HTR-8/SVneo (cell line): Measurements from ENCODE around the gene PSME1.

ENCODE experiments used
- DNase-seq: peaks from one replicate; pipeline ENCODE4 v3.0.0; 2011; ENCODE audit warnings: low spot score, mixed read lengths; ENCODE audit not compliant: insufficient read length
- FAIRE-seq: peaks from 2 replicates; lab custom pipeline; 2011; peaks lifted over from hg19 to GRCh38; lab: Jason Lieb, UNC

Gene PSME1

DNA sequence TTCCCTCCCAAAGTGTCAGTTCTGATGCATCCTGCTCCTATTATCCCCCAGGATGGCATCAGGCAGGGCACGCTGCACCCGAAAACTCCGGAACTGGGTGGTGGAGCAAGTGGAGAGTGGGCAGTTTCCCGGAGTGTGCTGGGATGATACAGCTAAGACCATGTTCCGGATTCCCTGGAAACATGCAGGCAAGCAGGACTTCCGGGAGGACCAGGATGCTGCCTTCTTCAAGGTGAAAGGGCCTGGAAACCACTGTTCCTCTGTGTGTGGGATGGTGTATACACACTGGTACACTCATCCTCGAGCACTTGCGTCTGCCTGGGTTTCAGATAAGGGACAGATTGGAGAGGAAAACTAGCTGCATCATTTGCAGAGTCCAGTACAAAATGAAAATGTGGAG, 26.1 kb downstream of the PSME1 start:
- FAIRE-seq, result no peak
- no peak for DNase-seq

DNA sequence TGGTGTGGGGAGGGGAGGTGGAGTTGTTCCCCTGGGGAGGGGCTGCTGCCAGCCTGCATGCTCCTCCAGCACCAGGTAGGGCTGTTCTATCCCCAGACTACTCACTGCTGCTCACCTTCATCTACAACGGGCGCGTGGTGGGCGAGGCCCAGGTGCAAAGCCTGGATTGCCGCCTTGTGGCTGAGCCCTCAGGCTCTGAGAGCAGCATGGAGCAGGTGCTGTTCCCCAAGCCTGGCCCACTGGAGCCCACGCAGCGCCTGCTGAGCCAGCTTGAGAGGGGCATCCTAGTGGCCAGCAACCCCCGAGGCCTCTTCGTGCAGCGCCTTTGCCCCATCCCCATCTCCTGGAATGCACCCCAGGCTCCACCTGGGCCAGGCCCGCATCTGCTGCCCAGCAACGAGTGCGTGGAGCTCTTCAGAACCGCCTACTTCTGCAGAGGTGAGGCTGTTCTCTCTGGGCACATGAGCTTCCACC, 28.6 kb downstream of the PSME1 start:
- FAIRE-seq (no peak), DNase-seq (no peak)

DNA sequence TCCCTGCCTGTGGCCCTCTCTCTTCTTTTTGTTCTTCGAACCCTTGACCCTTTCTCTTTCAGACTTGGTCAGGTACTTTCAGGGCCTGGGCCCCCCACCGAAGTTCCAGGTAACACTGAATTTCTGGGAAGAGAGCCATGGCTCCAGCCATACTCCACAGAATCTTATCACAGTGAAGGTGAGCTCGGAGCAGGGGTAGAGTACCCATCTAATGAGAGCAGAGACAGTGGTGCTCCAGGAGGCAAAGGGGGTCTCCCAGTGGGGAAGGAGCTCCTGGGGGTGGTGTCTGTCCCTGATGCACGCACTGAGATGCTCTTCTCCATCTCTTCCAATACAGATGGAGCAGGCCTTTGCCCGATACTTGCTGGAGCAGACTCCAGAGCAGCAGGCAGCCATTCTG, 29.8 kb downstream of the PSME1 start:
- DNase-seq, result no peak
- no peak for FAIRE-seq

- DNase-seq (no peak), FAIRE-seq (no peak)
These were observed 31.6 kb downstream of the PSME1 start for GRCh38 chr14:24167469-24168114.

- FAIRE-seq, result no peak
- DNase-seq, result no peak
These were observed 35.6 kb downstream of the PSME1 start, which contains the start of gene REC8 for GRCh38 chr14:24171422-24172260. Gene REC8, plus strand, starts transcription at chr14:24172080. Its CDS starts 473 bp downstream, at chr14:24172553.

DNA sequence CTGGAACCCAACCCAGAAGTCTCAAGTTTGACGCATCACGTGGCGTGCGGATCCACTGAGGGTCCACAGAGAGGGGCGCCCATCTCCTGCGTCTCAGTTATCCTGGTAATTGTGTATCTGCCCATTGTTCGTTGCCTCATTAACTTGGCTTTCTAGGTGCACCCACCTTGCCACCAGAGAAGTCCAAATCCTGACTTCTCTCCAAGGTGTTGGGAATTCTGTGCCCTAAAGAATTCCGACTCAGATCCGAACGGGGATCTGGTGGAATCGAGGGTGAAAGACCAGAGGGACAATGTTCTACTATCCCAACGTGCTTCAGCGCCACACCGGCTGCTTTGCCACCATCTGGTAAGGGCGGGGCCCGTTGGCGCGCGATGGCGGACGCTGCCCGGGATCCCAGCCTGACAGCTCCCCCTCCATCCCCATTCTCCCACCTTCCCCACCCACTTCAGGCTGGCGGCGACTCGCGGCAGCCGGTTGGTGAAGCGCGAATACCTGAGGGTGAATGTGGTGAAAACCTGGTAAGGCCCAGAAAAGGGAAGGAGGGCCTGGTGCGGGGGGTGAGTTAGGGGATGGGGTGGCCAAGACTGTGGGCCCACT, 36.4 kb downstream of the PSME1 start:
- no peak for DNase-seq

DNA sequence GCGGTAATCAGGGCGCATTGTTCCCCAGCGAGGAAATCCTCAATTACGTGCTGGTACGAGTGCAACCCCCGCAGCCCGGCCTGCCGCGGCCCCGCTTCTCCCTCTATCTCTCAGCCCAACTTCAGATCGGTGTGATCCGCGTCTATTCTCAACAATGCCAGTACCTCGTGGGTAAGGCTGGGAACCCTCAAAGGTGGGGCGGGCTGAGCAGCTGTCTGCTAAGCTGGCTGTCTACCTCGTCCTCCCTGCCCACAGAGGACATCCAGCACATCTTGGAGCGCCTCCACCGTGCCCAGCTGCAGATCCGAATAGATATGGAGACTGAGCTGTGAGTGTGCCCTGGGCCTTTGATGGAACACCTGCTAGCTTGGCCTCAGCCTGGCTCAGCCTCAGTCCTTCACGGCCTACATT, 36.9 kb downstream of the PSME1 start:
- FAIRE-seq (no peak), DNase-seq (no peak)

More for the DNA sequence above, 36.4 kb downstream of the PSME1 start:
- no peak for FAIRE-seq

- no peak for DNase-seq
- FAIRE-seq, result no peak
These were observed 40.6 kb downstream of the PSME1 start for GRCh38 chr14:24176599-24176998.

- no peak for DNase-seq
- no peak for FAIRE-seq
These were observed 41.2 kb downstream of the PSME1 start for GRCh38 chr14:24177041-24177825.

DNA sequence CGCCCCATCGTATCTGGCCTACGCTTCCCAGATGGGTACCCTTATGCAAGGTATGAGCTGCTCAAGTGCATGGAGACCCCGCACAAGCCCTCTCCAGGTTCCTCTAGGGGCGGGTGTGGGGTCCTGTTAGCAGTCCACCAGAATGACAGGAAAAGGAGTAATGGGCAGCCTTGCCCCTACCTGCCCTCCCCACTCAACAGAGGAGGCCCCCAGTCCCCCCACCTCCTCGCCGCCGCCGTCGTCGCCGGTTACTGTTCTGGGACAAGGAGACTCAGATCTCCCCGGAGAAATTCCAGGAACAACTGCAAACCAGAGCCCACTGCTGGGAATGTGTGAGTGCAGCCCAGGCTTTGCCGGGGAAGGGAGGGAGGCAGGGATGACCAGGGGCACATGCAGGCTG, 41.9 kb downstream of the PSME1 start:
- no peak for FAIRE-seq
- DNase-seq, result no peak

DNA sequence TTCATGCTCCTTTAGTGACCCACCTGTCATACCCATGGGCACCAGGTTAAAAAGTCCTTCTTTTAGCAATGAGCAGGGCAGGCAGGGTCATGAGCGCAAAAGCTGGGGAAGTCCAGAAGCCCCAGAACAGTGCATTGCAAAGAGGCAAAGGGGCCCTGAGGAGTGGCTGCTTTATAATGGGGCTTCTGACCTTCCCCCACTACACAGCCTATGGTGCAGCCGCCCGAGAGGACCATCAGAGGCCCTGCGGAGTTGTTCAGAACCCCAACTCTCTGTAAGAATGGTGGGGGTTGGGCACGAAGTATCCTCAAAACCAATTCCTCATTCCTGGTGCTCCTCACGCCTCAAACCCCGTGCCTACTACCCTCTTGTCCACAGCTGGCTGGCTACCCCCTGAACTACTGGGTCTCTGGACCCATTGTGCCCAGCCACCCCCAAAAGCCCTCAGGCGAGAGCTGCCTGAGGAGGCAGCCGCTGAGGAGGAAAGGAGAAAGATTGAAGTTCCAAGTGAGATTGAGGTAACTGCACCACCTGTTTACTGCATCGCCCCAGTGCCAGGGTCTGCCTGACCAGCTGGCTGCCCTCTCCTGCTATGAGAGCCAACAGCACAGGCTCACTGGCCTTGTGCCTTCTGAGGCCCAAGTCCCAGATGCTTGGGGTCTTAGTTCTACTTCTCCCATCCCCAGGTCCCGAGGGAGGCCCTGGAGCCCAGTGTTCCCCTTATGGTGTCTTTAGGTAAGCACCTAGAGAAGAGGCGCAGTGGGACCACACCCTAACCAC, 42.6 kb downstream of the PSME1 start:
- no peak for FAIRE-seq
- DNase-seq, result no peak

- DNase-seq (no peak), FAIRE-seq (no peak)
These were observed 43.4 kb downstream of the PSME1 start for GRCh38 chr14:24179294-24179960.

GRCh38 chr14:24179961-24180796, 44.2 kb downstream of the PSME1 start:
- DNase-seq (no peak), FAIRE-seq (no peak)

GRCh38 chr14:24181371-24182077, 45.5 kb downstream of the PSME1 start:
- FAIRE-seq (no peak), DNase-seq (no peak)

GRCh38 chr14:24182110-24182882, 46.3 kb downstream of the PSME1 start:
- DNase-seq (no peak), FAIRE-seq (no peak)

DNA sequence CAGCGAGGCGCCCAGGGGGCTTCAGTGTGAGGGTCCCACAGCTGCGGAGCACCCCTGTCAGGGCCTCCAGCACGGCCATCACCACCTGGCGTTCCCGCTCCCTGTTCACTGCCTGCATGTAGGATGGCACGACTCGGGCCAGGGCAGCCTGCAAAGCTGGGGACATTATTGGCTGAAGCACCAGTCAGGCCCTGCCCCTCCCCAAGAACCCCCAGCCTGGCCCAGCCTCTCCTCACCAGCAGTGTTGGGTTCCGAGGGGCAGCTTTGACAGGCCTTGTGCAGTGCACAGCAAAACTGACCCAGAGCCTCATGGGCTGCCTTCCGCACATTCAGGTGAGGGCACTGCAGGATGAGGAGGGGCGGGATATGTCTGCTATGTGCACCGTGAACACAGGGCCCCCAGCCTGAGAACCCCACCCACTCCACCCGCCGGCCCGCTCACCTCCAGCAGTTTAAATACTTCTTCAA, 47.1 kb downstream of the PSME1 start:
- FAIRE-seq (no peak), DNase-seq (no peak)
